ENCODE data around the gene ABRACL.

- no peak for TF ChIP-seq CTCF (IDR thresholded peaks at IDR 0.05)
- no peak for TF ChIP-seq ZFX (IDR thresholded peaks at IDR 0.05; ENCODE audit: borderline replicate concordance)
These were observed 1.1 kb downstream of the ABRACL start for GRCh38 chr6:139029470-139030227.

Measured in 22Rv1 (cell line).